ENCODE data around the gene GREB1L.

The GREB1L gene

DNA sequence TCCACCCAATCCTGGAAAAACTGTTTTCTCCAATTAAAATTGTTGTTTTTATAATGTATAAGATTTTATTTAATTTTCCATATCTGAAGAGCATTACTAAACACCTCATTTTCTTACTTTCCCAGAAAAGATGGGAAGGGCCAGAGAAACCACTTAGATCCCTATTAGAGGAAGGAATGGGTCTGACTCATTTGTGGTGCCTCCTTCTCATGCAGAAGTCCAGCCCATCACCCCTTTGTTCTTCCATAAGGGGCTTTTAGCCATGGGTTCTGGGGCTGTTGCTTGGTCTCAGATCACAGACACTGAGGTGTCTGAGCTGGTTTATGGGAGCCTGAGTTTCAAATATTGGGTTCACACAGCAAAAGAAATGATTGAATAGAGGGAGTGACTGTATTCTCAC is 206.3 kb downstream of the GREB1L start:
- H3K4me3 ChIP-seq (ENCODE audit: low read depth, low read length) = no peak overlapping the region
- no peak overlapping the region for H3K27ac ChIP-seq (ENCODE audit: low read depth, low read length)
- no peaks in the 10 kb centered on the region; the same call in 1 of the 2 replicates for H3K36me3 ChIP-seq (ENCODE audit: control insufficient read depth, insufficient read depth, low read length)
- no peaks in the 10 kb centered on the region for H3K27me3 ChIP-seq (ENCODE audit: control insufficient read depth, insufficient read depth, low read length)
- H3K4me1 ChIP-seq (ENCODE audit: control insufficient read depth, insufficient read depth, low read length) = 0 out of 2 replicates have a peak, but pooled peaks cover 5% of the 10 kb centered on the region
- H3K9ac ChIP-seq (ENCODE audit: low read length) = no peak overlapping the region
- no peaks in the 10 kb centered on the region for H3K9me3 ChIP-seq (ENCODE audit: control insufficient read depth, insufficient read depth, low read depth, low read length)

- Histone ChIP-seq H3K9me3 (ENCODE audit: control insufficient read depth, insufficient read depth, low read depth, low read length) (no peaks in the 10 kb centered on the region), H3K4me1 (ENCODE audit: control insufficient read depth, insufficient read depth, low read length) (0 out of 2 replicates have a peak, but pooled peaks cover 4% of the 10 kb centered on the region), H3K9ac (ENCODE audit: low read length) (no peak overlapping the region), H3K36me3 (ENCODE audit: control insufficient read depth, insufficient read depth, low read length) (no peaks in the 10 kb centered on the region; the same call in 1 of the 2 replicates), H3K27ac (ENCODE audit: low read depth, low read length) (no peak overlapping the region), H3K27me3 (ENCODE audit: control insufficient read depth, insufficient read depth, low read length) (no peaks in the 10 kb centered on the region), H3K4me3 (ENCODE audit: low read depth, low read length) (no peak overlapping the region)
These were observed 207.6 kb downstream of the GREB1L start for GRCh38 chr18:21449367-21450290.

GRCh38 chr18:21450503-21450902 is 208.5 kb downstream of the GREB1L start:
- Histone ChIP-seq H3K9me3 (ENCODE audit: control insufficient read depth, insufficient read depth, low read depth, low read length) (no peaks in the 10 kb centered on the region), H3K36me3 (ENCODE audit: control insufficient read depth, insufficient read depth, low read length) (no peaks in the 10 kb centered on the region; the same call in 1 of the 2 replicates), H3K27me3 (ENCODE audit: control insufficient read depth, insufficient read depth, low read length) (no peaks in the 10 kb centered on the region), H3K4me1 (ENCODE audit: control insufficient read depth, insufficient read depth, low read length) (no peaks in the 10 kb centered on the region), H3K9ac (ENCODE audit: low read length) (no peak overlapping the region), H3K4me3 (ENCODE audit: low read depth, low read length) (no peak overlapping the region), H3K27ac (ENCODE audit: low read depth, low read length) (no peak overlapping the region)

DNA sequence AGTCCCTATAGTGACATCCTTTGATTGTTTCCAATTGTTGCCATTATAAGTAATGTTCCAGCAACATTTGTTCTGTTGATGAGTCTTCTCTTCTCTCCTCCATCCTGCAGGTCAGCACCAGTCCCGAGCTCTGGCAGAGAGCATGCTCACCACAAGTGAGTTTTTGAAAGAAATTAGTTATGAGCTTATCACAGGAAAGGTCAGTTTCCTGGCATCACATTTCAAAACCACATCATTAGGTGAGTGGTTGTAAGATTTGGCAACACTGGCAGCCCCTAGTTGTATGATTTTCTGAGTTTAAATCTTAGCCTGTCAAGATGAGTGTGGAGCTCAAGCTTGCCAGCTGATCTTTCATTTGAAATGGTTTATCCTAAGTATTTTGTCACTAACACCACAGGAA is 208.9 kb downstream of the GREB1L start:
- no peaks in the 10 kb centered on the region for H3K27me3 ChIP-seq (ENCODE audit: control insufficient read depth, insufficient read depth, low read length)
- no peaks in the 10 kb centered on the region; the same call in 1 of the 2 replicates for H3K36me3 ChIP-seq (ENCODE audit: control insufficient read depth, insufficient read depth, low read length)
- no peak overlapping the region for H3K27ac ChIP-seq (ENCODE audit: low read depth, low read length)
- H3K9me3 ChIP-seq (ENCODE audit: control insufficient read depth, insufficient read depth, low read depth, low read length) = no peaks in the 10 kb centered on the region
- H3K9ac ChIP-seq (ENCODE audit: low read length) = no peak overlapping the region
- H3K4me3 ChIP-seq (ENCODE audit: low read depth, low read length) = no peak overlapping the region
- no peaks in the 10 kb centered on the region for H3K4me1 ChIP-seq (ENCODE audit: control insufficient read depth, insufficient read depth, low read length)

- Histone ChIP-seq H3K36me3 (ENCODE audit: control insufficient read depth, insufficient read depth, low read length) (no peaks in the 10 kb centered on the region; the same call in 1 of the 2 replicates), H3K27ac (ENCODE audit: low read depth, low read length) (no peak overlapping the region), H3K27me3 (ENCODE audit: control insufficient read depth, insufficient read depth, low read length) (no peaks in the 10 kb centered on the region), H3K4me3 (ENCODE audit: low read depth, low read length) (no peak overlapping the region), H3K9me3 (ENCODE audit: control insufficient read depth, insufficient read depth, low read depth, low read length) (no peaks in the 10 kb centered on the region), H3K9ac (ENCODE audit: low read length) (no peak overlapping the region), H3K4me1 (ENCODE audit: control insufficient read depth, insufficient read depth, low read length) (no peaks in the 10 kb centered on the region)
These were observed 209.8 kb downstream of the GREB1L start for GRCh38 chr18:21451851-21452250.

DNA sequence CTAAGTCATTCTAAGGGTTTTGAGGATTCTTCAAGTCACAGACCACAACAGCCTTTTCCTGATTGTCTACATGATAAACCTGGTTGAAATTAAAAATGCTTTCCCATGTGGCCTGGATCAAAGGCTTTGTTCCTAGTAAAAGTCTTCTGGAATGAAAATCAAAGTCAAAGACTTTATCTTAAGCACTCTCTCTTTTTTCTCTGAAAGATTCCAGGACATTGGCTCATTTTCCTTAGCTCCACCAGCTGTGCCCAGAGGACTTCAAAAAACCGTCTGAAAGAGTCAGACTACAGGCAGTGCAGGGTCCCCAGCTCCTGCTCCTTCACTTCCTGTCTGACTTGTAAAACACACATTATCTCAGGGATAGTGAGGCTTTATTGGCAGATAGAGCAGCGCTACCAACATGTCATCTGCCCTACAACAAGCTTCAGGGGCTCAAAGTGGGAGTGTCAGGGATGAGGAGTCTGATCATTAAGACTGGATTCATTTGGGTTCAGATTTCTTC is 210.3 kb downstream of the GREB1L start:
- no peak overlapping the region for H3K4me3 ChIP-seq (ENCODE audit: low read depth, low read length)
- H3K9me3 ChIP-seq (ENCODE audit: control insufficient read depth, insufficient read depth, low read depth, low read length) = no peaks in the 10 kb centered on the region
- no peaks in the 10 kb centered on the region; the same call in 1 of the 2 replicates for H3K36me3 ChIP-seq (ENCODE audit: control insufficient read depth, insufficient read depth, low read length)
- no peaks in the 10 kb centered on the region for H3K27me3 ChIP-seq (ENCODE audit: control insufficient read depth, insufficient read depth, low read length)
- H3K4me1 ChIP-seq (ENCODE audit: control insufficient read depth, insufficient read depth, low read length) = no peaks in the 10 kb centered on the region
- H3K9ac ChIP-seq (ENCODE audit: low read length) = no peak overlapping the region
- no peak overlapping the region for H3K27ac ChIP-seq (ENCODE audit: low read depth, low read length)

- H3K27ac ChIP-seq (ENCODE audit: low read depth, low read length) = no peak overlapping the region
- H3K4me3 ChIP-seq (ENCODE audit: low read depth, low read length) = no peak overlapping the region
- H3K4me1 ChIP-seq (ENCODE audit: control insufficient read depth, insufficient read depth, low read length) = no peaks in the 10 kb centered on the region
- H3K9ac ChIP-seq (ENCODE audit: low read length) = no peak overlapping the region
- no peaks in the 10 kb centered on the region; the same call in 1 of the 2 replicates for H3K36me3 ChIP-seq (ENCODE audit: control insufficient read depth, insufficient read depth, low read length)
- H3K9me3 ChIP-seq (ENCODE audit: control insufficient read depth, insufficient read depth, low read depth, low read length) = no peaks in the 10 kb centered on the region
- H3K27me3 ChIP-seq (ENCODE audit: control insufficient read depth, insufficient read depth, low read length) = no peaks in the 10 kb centered on the region
These were observed 210.9 kb downstream of the GREB1L start for GRCh38 chr18:21452796-21453510.

DNA sequence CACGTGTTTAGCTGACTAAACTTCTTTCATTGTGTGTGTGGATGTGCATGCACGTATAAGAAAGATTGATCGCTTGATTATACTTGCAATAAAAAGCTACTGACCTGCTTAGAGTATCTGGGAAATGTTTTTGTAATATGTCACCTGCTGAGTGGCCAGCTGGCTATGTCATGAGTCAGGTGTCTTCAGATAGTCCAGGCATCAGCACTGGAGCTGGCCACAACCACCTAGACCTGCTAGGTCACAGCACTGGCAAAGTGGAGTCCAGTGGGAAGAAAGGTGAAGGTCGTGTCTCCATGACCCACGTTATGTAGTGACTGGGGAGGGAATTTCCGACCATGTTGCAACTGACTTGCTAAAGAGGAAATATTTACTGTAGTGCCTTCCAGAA is 211.5 kb downstream of the GREB1L start:
- H3K4me1 ChIP-seq (ENCODE audit: control insufficient read depth, insufficient read depth, low read length) = no peaks in the 10 kb centered on the region
- no peaks in the 10 kb centered on the region for H3K27me3 ChIP-seq (ENCODE audit: control insufficient read depth, insufficient read depth, low read length)
- H3K9ac ChIP-seq (ENCODE audit: low read length) = no peak overlapping the region
- H3K36me3 ChIP-seq (ENCODE audit: control insufficient read depth, insufficient read depth, low read length) = no peaks in the 10 kb centered on the region; the same call in 1 of the 2 replicates
- H3K4me3 ChIP-seq (ENCODE audit: low read depth, low read length) = no peak overlapping the region
- no peaks in the 10 kb centered on the region for H3K9me3 ChIP-seq (ENCODE audit: control insufficient read depth, insufficient read depth, low read depth, low read length)
- H3K27ac ChIP-seq (ENCODE audit: low read depth, low read length) = no peak overlapping the region

GRCh38 chr18:21454725-21455124 is 212.7 kb downstream of the GREB1L start:
- Histone ChIP-seq H3K27me3 (ENCODE audit: control insufficient read depth, insufficient read depth, low read length) (no peaks in the 10 kb centered on the region), H3K36me3 (ENCODE audit: control insufficient read depth, insufficient read depth, low read length) (no peaks in the 10 kb centered on the region; the same call in 1 of the 2 replicates), H3K4me1 (ENCODE audit: control insufficient read depth, insufficient read depth, low read length) (no peaks in the 10 kb centered on the region), H3K9me3 (ENCODE audit: control insufficient read depth, insufficient read depth, low read depth, low read length) (no peaks in the 10 kb centered on the region), H3K4me3 (ENCODE audit: low read depth, low read length) (no peak overlapping the region), H3K9ac (ENCODE audit: low read length) (no peak overlapping the region), H3K27ac (ENCODE audit: low read depth, low read length) (no peak overlapping the region)

DNA sequence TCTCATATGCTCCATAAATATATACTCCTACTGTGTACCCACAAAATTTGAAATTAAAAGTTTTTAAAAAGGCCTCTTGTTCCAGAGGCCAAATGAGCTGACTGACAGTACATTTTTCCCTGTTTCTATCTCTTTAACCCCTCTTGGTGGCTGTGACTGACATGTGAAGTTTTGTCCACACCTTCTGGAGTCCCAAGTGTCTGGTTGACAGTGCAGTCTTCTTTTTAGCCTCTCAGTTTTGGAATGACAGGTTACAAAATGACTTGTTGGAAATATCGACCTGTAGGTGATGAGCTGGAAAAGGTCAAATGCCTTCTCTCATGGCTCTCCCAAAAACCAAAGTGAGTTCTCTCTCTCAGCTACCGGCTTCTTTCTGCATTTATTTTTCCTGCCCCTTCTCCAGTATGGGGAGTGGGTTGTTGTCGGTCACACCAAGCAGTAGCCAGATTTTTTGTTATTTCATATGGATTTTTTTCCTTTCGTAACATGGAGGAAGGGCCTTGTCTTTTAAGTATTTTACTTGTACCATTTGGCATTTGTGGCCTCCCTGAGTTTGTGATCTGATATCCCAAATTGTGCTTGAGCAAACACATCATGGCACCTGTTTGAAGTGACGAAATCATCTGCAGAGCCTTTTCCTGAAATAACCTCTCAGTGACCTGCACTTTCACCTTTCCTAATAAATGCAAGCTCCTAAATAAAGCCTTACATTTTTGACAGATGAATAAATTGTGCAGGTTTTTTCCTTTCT is 214.6 kb downstream of the GREB1L start:
- no peak overlapping the region for H3K9ac ChIP-seq (ENCODE audit: low read length)
- no peaks in the 10 kb centered on the region for H3K4me1 ChIP-seq (ENCODE audit: control insufficient read depth, insufficient read depth, low read length)
- H3K27ac ChIP-seq (ENCODE audit: low read depth, low read length) = no peak overlapping the region
- H3K4me3 ChIP-seq (ENCODE audit: low read depth, low read length) = no peak overlapping the region
- H3K9me3 ChIP-seq (ENCODE audit: control insufficient read depth, insufficient read depth, low read depth, low read length) = no peaks in the 10 kb centered on the region
- H3K27me3 ChIP-seq (ENCODE audit: control insufficient read depth, insufficient read depth, low read length) = no peaks in the 10 kb centered on the region
- H3K36me3 ChIP-seq (ENCODE audit: control insufficient read depth, insufficient read depth, low read length) = no peaks in the 10 kb centered on the region

Measured in HUES6 (cell line).